ENCODE results near the gene DTHD1.

DNA sequence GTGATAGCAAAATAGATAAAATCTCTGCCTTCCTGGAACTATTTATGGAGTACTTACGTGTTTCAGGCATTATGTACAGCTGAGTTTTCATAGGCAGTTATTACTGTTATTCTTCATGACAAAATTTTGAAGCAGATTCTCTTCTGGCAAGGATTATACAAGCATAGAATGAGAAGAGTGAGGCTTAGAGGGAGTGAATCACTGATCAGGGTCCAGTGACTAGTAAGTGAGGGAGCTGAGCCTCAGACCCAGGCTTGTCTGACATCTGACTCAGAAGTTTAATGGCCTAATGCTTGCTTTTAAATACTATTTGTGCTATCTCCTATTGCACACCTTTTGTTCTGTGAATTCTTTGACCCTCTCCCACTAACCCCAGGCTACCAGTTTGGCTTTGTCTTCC lies 110.6 kb downstream of the DTHD1 start:
- TF ChIP-seq, protein P1, sequence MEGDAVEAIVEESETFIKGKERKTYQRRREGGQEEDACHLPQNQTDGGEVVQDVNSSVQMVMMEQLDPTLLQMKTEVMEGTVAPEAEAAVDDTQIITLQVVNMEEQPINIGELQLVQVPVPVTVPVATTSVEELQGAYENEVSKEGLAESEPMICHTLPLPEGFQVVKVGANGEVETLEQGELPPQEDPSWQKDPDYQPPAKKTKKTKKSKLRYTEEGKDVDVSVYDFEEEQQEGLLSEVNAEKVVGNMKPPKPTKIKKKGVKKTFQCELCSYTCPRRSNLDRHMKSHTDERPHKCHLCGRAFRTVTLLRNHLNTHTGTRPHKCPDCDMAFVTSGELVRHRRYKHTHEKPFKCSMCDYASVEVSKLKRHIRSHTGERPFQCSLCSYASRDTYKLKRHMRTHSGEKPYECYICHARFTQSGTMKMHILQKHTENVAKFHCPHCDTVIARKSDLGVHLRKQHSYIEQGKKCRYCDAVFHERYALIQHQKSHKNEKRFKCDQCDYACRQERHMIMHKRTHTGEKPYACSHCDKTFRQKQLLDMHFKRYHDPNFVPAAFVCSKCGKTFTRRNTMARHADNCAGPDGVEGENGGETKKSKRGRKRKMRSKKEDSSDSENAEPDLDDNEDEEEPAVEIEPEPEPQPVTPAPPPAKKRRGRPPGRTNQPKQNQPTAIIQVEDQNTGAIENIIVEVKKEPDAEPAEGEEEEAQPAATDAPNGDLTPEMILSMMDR (IDR thresholded peaks at IDR 0.05), result no peak
- TF ChIP-seq EZH2 (IDR thresholded peaks at IDR 0.05) (no peak), EZH2phosphoT487 (IDR thresholded peaks at IDR 0.05) (no peak)

Measured in neural progenitor cell (in vitro differentiated cells).